Ectodermal cell (in vitro differentiated cells): ENCODE results near the gene EPHB2. TPM values are rescaled to one million over a fixed set of nuclear protein-coding genes. Genes with fewer than 3 reads are reported as not detected.
"Not testable (repeated sequence)": the region's sequence is repeated elsewhere in the genome, so short reads cannot be mapped to it uniquely, and the experiment has no call there.

Experiments
- H3K27ac ChIP-seq: 2 replicates; pipeline ENCODE4 v1.7.0; 2013; ENCODE audit warnings: mild to moderate bottlenecking, low read depth, low read length; ENCODE audit not compliant: insufficient read depth, poor library complexity, severe bottlenecking
- H3K27me3 ChIP-seq: 2 replicates; pipeline ENCODE4 v1.7.0; 2013; ENCODE audit warnings: mild to moderate bottlenecking, low read length; ENCODE audit not compliant: insufficient read depth, control insufficient read depth, poor library complexity, severe bottlenecking
- H3K36me3 ChIP-seq: one replicate; pipeline ENCODE4 v1.7.0; 2013; ENCODE audit warnings: low read length; ENCODE audit not compliant: control insufficient read depth, insufficient read depth
- H3K4me1 ChIP-seq: one replicate; pipeline ENCODE4 v1.7.0; 2013; ENCODE audit warnings: low read length; ENCODE audit not compliant: control insufficient read depth, insufficient read depth
- H3K4me3 ChIP-seq: 2 replicates; pipeline ENCODE4 v1.7.0; 2013; ENCODE audit warnings: low read depth, low read length, control low read depth; ENCODE audit not compliant: insufficient read depth
- H3K9me3 ChIP-seq: 2 replicates; pipeline ENCODE4 v1.7.0; 2013; ENCODE audit warnings: mild to moderate bottlenecking, low read length, moderate library complexity; ENCODE audit not compliant: control insufficient read depth
- WGBS, 2 experiments: methylation state at CpG; one replicate each; pipeline ENCODE4 v1.1.7; 2013; ENCODE audit warnings: missing lambda C conversion rate in 2 of 2; 5-methylcytosine and 5-hydroxymethylcytosine counted together
- polyA plus RNA-seq, 4 experiments: library from polyadenylated mRNA; stranded (reverse); fragments of 50-300 nt; gene quantifications; one replicate each; pipeline ENCODE4 v1.2.3, GENCODE V29; 2013

Gene EPHB2
- 43.6 TPM for polyA plus RNA-seq (2013, experiment 1 of 4)
- polyA plus RNA-seq (2013, experiment 2 of 4), result 50.7 TPM
- 42.5 TPM for polyA plus RNA-seq (2013, experiment 3 of 4)
- polyA plus RNA-seq (2013, experiment 4 of 4), result 46.3 TPM

DNA sequence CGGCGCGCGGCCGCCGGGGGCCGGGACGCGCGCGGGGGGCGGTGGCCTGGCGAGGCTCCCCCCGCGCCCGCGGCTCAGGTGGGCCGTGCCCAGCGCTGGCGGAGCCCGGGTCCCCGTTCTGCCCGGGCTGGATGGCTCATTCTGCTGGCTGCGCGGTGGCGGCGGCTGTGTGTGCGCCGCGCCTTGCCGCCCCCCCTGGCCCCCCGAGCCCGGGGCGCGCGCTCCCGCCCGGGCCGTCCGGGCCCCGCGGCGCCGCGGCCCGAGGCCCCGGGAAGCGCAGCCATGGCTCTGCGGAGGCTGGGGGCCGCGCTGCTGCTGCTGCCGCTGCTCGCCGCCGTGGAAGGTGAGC is at the start of gene EPHB2:
TSS of gene EPHB2 (plus strand) at position 139 of the 349 bp plus-strand sequence. CDS start at position 283, 144 bp downstream.
- no peaks in the 10 kb centered on the region for H3K9me3 ChIP-seq
- WGBS, 2 experiments, result 0% methylated on average over 55 of the region's 55 CpGs
- peak within 1 kb of the TSS; percentile 54 for H3K4me3 ChIP-seq
- H3K27ac ChIP-seq, result no peak within 1 kb of the TSS
- peaks cover 12% of the 10 kb centered on the region for H3K4me1 ChIP-seq
- H3K36me3 ChIP-seq, result no peaks in the 10 kb centered on the region
- peaks cover 18% of the 10 kb centered on the region for H3K27me3 ChIP-seq

DNA sequence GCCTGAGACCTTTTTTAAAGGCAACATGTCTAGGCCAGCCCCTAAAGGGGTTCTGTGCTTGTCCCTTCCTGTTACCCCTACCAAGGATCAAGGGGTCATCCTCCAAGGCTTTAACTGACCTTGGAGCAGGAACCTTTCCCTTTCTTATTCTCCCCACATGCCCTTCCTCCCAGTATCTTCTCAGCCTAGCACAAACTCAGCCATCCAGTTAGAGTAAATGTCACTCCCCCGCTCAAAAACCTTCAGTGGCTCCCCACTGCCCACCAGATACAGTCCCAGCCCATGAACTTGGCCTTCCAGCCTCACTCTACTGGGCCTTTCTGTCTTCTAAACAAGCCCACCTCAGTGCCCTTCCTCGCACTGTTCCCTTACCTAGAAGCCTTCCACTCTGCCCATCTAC is 48.8 kb upstream of the EPHB2 start:
- H3K4me1 ChIP-seq, result no peaks in the 10 kb centered on the region
- 92 to 94% methylated on average over 2 of the region's 2 CpGs for WGBS, 2 experiments
- no peaks in the 10 kb centered on the region for H3K9me3 ChIP-seq
- H3K27me3 ChIP-seq, result no peaks in the 10 kb centered on the region
- no peak overlapping the region for H3K4me3 ChIP-seq
- no peaks in the 10 kb centered on the region for H3K36me3 ChIP-seq
- no peak overlapping the region for H3K27ac ChIP-seq

DNA sequence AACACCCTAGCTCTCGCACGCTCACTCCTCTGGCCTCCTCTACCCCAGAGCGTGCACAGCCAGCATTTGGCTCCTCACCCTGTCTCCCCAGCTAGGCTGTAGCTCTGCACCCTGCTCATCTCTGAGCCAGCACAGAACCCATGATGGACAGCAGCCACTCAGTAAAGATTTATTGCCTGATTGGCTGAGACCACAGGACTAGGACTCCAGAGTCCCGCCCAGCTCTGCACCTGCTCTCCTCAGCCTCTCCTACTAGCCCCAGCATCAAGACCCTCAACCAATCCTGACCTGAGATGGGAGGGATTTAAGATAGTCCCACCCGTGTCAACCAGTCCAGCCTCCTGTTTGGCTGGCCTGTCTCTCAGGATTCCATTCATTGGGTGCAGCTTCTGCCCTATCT is 48.3 kb upstream of the EPHB2 start:
- Histone ChIP-seq H3K4me3 (no peak overlapping the region), H3K9me3 (no peaks in the 10 kb centered on the region), H3K27ac (no peak overlapping the region), H3K27me3 (no peaks in the 10 kb centered on the region), H3K36me3 (no peaks in the 10 kb centered on the region), H3K4me1 (no peaks in the 10 kb centered on the region)
- 84 to 86% methylated on average over 5 of the region's 5 CpGs for WGBS, 2 experiments

DNA sequence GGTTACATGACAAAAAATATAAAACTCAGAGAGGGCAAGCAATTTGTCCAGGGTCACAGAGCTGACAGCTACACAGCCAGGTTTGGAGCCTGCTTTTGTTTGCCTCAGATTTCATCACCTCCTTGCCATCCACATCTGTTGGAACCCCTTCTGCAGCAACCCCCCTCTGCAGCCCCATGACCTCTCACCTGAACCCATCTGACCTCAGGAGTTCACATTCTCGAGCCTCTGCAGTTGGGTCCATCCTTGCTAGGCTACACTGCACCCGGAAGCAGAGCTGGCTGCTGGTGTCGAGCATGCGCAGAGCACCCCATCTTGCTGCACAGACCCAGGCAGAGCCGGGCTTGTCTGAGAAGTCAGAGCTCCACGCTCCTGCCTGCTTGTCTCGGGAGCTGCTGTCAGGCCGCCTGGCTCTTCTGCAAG is 47.6 kb upstream of the EPHB2 start:
- Histone ChIP-seq H3K36me3 (no peaks in the 10 kb centered on the region), H3K27ac (no peak overlapping the region), H3K27me3 (no peaks in the 10 kb centered on the region), H3K4me3 (no peak overlapping the region), H3K4me1 (no peaks in the 10 kb centered on the region), H3K9me3 (no peaks in the 10 kb centered on the region)
- 91 to 93% methylated on average over 8 of the region's 8 CpGs for WGBS, 2 experiments

DNA sequence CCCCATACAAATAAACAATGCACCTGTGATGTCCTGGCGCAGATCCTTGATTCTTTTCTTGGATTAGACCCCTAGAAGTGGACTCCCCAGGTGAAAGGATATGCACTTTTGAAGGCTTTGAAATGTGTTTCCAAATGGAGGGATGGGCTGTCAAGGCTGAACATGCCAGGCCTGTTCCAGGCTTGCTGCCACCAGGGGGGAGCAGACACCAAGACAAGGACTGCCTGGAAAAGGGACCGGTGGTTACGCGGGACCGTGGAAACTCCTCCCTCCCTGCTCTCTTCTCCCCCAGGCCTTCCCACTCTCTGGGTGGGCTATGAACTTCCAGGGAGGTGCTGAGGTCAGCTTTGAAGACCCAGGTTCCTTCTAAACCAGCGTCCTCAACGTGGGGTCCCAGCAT is 44.9 kb upstream of the EPHB2 start:
- 41 to 43% methylated on average over 7 of the region's 7 CpGs for WGBS, 2 experiments
- H3K36me3 ChIP-seq, result no peaks in the 10 kb centered on the region
- no peaks in the 10 kb centered on the region for H3K4me1 ChIP-seq
- no peaks in the 10 kb centered on the region for H3K9me3 ChIP-seq
- no peak overlapping the region for H3K4me3 ChIP-seq
- H3K27me3 ChIP-seq, result no peaks in the 10 kb centered on the region
- no peak overlapping the region for H3K27ac ChIP-seq

DNA sequence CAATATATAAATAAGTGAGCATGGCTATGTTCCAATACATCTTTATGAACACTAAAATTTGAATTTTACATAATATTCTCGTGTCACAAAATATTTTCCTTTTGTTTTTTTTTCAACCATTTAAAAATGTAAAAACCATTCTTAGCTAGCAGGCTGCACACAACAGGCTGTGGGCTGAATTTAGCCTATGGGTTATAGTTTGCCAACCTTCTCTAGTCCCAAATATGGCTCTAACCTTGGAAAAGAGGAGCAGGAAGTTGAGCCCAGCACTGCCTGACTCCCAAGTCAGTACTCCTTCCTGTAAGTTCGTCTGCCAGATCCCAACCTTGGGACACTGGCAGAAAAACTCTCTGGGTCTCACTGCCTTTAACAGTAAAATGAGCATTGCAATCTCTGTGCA is 44.2 kb upstream of the EPHB2 start:
- WGBS, 2 experiments, result 82 to 100% methylated on average over 1 to 2 of the region's 2 CpGs
- no peaks in the 10 kb centered on the region for H3K36me3 ChIP-seq
- no peak overlapping the region for H3K27ac ChIP-seq
- H3K27me3 ChIP-seq, result no peaks in the 10 kb centered on the region
- H3K9me3 ChIP-seq, result no peaks in the 10 kb centered on the region
- H3K4me1 ChIP-seq, result no peaks in the 10 kb centered on the region
- H3K4me3 ChIP-seq, result no peak overlapping the region

DNA sequence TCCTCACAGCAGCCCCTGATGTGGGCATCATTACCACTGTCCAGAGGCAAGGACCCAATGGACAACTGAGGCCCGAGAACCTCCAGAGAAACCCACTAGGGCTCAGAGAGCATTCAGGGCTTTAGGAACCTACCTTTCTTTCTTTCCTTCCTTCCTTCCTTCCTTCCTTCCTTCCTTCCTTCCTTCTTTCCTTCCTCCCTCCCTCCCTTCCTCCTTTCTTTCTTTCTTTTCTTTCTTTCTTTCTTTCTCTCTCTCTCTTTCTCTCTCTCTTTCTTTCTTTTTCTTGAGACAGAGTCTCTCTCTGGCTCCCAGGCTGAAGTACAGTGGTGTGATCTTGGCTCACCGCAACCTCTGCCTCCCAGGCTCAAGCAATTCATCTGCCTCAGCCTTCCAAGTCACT is 41.8 kb upstream of the EPHB2 start:
- not testable (repeated sequence) for H3K36me3 ChIP-seq, H3K4me3 ChIP-seq, H3K27me3 ChIP-seq, H3K9me3 ChIP-seq, H3K27ac ChIP-seq
- 91 to 92% methylated on average over 2 of the region's 2 CpGs for WGBS, 2 experiments
- H3K4me1 ChIP-seq, result peaks cover 11% of the 10 kb centered on the region

DNA sequence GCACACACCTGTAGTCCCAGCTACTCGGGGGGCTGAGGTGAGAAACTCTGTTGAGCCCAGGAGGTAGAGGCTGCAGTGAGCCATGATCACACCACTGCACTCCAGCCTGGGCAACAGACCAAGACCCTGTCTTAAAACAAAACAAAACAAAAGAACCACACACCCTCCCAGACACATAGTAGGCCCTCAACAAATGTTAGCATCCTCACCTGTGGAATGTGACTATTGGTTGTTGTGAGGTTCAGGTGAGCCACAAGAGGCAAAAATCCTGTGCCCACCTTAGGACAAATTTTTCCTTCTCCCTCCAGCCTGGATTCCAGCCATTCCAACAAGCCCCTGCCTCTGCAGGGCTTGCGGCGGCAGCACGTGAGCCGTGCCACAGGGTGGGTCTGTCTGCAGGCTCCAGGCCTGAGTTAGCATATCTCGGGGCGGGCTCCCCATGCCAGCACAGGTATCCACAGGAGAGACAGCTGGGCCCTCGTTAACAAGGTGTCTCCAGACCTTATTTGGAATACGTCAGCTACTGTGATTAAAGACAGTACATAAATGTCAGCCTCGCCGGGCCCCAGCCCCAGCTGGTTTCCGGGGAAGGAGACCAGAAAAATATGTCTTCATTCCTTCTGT is 40.2 kb upstream of the EPHB2 start:
- no peak overlapping the region for H3K27ac ChIP-seq
- WGBS, 2 experiments, result 83 to 85% methylated on average over 12 of the region's 12 CpGs
- H3K4me1 ChIP-seq, result peaks cover 11% of the 10 kb centered on the region
- H3K27me3 ChIP-seq, result no peaks in the 10 kb centered on the region
- H3K9me3 ChIP-seq, result no peaks in the 10 kb centered on the region
- no peaks in the 10 kb centered on the region for H3K36me3 ChIP-seq
- H3K4me3 ChIP-seq, result no peak overlapping the region

DNA sequence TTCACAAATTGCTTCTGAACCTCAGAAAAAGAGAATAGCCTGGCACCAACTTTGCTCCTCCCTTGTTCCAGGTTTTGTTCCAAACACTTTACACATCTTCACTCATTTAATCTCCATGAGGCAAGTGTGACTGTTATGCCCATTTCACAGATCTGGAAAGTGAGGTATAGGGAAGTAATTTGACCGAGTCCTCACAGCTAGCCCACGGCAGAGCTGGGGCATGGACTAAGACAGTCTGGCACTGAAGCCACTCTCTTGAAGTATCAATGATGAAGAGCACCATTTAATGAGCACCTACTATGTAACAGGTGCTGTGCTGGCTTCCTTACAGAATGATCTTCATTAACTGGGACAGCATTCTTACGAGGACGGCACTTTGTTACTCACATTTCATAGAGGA is 38.6 kb upstream of the EPHB2 start:
- no peaks in the 10 kb centered on the region for H3K9me3 ChIP-seq
- H3K27me3 ChIP-seq, result no peaks in the 10 kb centered on the region
- H3K4me1 ChIP-seq, result peaks cover 13% of the 10 kb centered on the region
- no peaks in the 10 kb centered on the region for H3K36me3 ChIP-seq
- 94 to 96% methylated on average over 4 of the region's 4 CpGs for WGBS, 2 experiments
- H3K27ac ChIP-seq, result no peak overlapping the region
- H3K4me3 ChIP-seq, result no peak overlapping the region

DNA sequence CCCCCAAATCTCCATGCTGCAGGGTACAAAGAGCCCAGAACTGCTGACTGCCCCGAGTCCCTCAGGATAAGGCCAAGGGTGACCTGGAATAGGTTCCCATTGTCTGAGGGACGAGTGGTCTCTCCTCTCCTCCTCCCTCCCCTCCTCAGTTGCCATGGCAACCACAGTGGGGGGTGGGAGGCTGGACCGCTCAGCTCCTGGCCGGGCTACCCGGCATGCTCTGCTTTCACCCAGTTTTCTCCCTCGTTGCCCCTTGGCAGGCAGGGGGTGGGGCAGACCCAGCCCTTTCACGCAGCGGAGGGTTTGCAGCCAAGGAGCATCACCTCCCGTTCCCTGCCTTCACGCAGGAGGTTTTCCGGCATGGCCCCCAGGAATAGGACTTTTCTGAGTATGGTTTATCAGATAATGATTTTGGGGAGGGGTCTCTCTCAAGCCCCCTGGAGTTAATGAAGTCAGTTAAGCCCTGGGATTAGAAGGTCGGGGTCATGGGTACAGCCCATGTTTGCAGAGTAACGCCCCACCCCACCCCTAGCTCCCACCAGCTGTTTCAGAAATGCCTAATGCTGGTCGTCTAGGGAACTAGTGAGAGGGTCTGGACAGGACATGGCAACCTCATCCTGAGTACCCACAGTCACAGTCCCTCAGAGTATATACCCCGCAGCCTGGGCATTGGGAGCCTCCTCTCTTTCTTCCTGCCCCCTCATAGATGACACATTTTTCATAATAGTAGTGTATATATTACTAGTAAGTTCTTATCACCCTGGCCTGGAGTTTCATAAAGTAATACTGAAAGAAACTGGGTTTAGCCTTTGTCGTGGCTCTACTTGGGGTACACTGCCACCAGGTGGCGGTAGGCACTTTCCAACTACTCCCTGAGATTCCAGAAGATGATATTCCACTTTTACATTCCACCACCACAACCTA is 36.9 kb upstream of the EPHB2 start:
- Histone ChIP-seq H3K4me3 (no peak overlapping the region), H3K36me3 (no peaks in the 10 kb centered on the region), H3K4me1 (peaks cover 23% of the 10 kb centered on the region), H3K9me3 (no peaks in the 10 kb centered on the region), H3K27me3 (no peaks in the 10 kb centered on the region), H3K27ac (peak overlapping the region; percentile 77)
- WGBS, 2 experiments, result 10 to 19% methylated on average over 16 to 17 of the region's 17 CpGs
